Islet of Langerhans (tissue), 1 donor: Measurements from ENCODE around the gene COPZ1.
"Not testable (repeated sequence)": the region's sequence is repeated elsewhere in the genome, so short reads cannot be mapped to it uniquely, and the experiment has no call there.

Experiments
- FAIRE-seq: peaks from one replicate; lab custom pipeline; 2011; peaks lifted over from hg19 to GRCh38; lab: Jason Lieb, UNC

The COPZ1 gene

GRCh38 chr12:54294953-54295566, 29.9 kb upstream of the COPZ1 start:
- no peak for FAIRE-seq

- FAIRE-seq = no peak
Measured at GRCh38 chr12:54296393-54297099, 28.4 kb upstream of the COPZ1 start.

- no peak for FAIRE-seq
Measured at GRCh38 chr12:54298904-54299303, 26.0 kb upstream of the COPZ1 start.

- FAIRE-seq = no peak
Measured at GRCh38 chr12:54299515-54300224, 25.3 kb upstream of the COPZ1 start.

- FAIRE-seq = no peak
Measured at GRCh38 chr12:54300225-54300731, 24.7 kb upstream of the COPZ1 start.

GRCh38 chr12:54300732-54301427, 24.1 kb upstream of the COPZ1 start, which contains the start of gene NFE2:
TSS of gene NFE2 (minus strand) at chr12:54301015. CDS start at chr12:54295248, 5,767 bp downstream.
- no peak for FAIRE-seq

- no peak for FAIRE-seq
Measured at GRCh38 chr12:54301428-54302048, 23.4 kb upstream of the COPZ1 start.

- FAIRE-seq = no peak
Measured at GRCh38 chr12:54303640-54304039, 21.3 kb upstream of the COPZ1 start.

- FAIRE-seq = no peak
Measured at GRCh38 chr12:54304187-54304810, 20.6 kb upstream of the COPZ1 start.

GRCh38 chr12:54306925-54307741, 17.8 kb upstream of the COPZ1 start:
- FAIRE-seq = no peak

- FAIRE-seq = no peak
Measured at GRCh38 chr12:54311051-54311450, 13.9 kb upstream of the COPZ1 start.

- not testable (repeated sequence) for FAIRE-seq
Measured at GRCh38 chr12:54312309-54312708, 12.6 kb upstream of the COPZ1 start.

GRCh38 chr12:54321363-54321762, 3.6 kb upstream of the COPZ1 start:
- FAIRE-seq = no peak

- FAIRE-seq = not testable (repeated sequence)
Measured at GRCh38 chr12:54325442-54326109, 645 bp downstream of the COPZ1 start.

GRCh38 chr12:54328595-54329337, 3.8 kb downstream of the COPZ1 start:
- no peak for FAIRE-seq

- FAIRE-seq = no peak
Measured at GRCh38 chr12:54329759-54330158, 4.8 kb downstream of the COPZ1 start.

- no peak for FAIRE-seq
Measured at GRCh38 chr12:54330442-54330841, 5.5 kb downstream of the COPZ1 start.

- FAIRE-seq = no peak
Measured at GRCh38 chr12:54331461-54331860, 6.5 kb downstream of the COPZ1 start.

- no peak for FAIRE-seq
Measured at GRCh38 chr12:54333420-54334034, 8.6 kb downstream of the COPZ1 start.
